Activated T-helper 9 cell treated with anti-CD3 and anti-CD28 coated beads, Interleukin-2, amount 50 U/mL, for 16 hours (primary cell): ENCODE measurements around the gene ACER3.

Experiments
- DNase-seq: peaks from one replicate; pipeline ENCODE4 v3.0.0-alpha.2; 2020; ENCODE audit warnings: low read depth

ACER3 gene

GRCh38 chr11:77075425-77075905, 214.7 kb downstream of the ACER3 start:
- DNase-seq: no peak
